EL (cell line): Measurements from ENCODE around the gene DOCK4.

ENCODE experiments used
- DNase-seq: peaks from one replicate; pipeline ENCODE4 v3.0.0-alpha.2; 2016

DOCK4 gene

DNA sequence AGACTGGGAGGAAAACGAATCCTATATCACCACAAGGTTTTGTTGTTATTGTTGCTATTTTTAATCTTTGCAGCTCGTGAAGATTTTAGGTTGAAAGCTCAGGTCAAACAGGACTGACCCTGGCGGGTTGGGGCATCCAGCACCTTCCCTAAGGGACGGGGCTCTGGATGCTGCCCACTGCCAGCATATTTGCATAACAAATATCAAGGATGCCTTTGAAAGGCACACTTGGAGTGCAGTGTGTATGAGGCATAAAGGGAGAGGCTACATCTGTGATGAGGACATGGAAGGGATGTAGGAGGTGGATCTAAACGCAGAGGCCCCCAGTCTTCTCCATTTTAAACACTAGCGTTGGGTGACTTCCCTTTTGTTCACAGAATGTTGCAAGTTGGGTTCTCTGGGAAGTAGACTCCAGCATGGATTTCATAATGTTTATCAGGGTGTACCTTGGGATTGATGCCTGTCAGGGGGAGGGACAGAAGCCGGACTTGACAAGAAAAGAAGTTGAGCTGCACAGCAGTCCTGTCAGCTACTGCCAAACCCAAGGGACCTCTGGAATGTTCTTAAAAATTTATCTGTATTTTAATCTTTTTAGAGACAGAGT is 462.9 kb downstream of the DOCK4 start:
- DNase-seq, result no peak

DNA sequence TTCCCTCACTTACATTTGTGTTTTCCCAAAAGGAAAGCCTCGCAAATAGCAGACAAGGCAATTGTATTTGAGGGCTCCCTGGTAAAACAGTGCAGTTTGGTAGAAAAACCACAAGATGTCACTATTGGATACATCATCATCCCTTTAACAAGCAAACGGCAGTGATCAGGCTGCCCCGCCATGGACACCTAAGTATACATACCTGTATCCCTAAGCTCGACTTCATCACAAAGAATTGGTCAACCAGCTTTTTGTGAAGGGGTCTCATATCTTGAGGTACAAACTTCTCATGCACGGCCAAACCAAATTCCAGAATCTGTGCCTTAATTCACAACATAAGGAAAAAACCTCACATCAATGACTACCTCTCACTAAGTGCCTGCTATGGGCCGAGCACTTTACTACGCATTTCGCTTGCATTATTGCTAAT is 464.4 kb downstream of the DOCK4 start:
- peak; percentile 64 for DNase-seq

DNA sequence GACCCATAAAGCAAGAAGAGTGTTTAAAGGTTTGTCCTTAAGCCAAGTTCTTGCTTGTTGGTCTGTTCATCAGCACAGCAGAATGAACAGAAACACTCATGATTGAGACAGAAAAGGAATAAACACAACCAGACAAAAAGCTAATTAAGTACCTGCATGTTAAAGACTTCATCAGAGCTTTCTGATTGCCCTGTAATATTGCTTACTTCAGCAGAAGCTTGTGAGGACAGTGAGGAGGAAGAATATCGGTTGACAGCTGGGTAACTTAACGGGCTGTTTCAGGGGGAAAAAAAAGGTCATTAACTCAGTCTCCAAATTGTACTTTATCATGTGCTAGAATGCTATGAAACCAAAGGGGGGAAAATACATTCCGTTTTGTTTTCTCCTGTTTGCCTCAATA is 465.3 kb downstream of the DOCK4 start:
- no peak for DNase-seq

DNA sequence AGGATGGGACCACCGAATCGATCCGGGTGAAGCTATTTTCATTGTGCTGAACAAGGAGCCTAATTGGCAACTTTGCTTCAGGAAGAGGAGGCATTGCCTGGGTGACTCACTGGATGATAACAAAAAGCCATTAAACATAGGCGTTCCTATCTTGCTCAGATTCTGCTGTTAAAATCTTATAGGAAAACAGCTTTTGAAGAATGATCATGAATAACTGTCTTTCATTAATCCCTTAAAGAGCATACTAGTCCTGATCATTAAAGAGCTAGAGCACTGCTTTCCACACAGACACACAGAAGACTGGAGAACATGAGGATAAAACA is 469.7 kb downstream of the DOCK4 start:
- DNase-seq, result peak; percentile 27

DNA sequence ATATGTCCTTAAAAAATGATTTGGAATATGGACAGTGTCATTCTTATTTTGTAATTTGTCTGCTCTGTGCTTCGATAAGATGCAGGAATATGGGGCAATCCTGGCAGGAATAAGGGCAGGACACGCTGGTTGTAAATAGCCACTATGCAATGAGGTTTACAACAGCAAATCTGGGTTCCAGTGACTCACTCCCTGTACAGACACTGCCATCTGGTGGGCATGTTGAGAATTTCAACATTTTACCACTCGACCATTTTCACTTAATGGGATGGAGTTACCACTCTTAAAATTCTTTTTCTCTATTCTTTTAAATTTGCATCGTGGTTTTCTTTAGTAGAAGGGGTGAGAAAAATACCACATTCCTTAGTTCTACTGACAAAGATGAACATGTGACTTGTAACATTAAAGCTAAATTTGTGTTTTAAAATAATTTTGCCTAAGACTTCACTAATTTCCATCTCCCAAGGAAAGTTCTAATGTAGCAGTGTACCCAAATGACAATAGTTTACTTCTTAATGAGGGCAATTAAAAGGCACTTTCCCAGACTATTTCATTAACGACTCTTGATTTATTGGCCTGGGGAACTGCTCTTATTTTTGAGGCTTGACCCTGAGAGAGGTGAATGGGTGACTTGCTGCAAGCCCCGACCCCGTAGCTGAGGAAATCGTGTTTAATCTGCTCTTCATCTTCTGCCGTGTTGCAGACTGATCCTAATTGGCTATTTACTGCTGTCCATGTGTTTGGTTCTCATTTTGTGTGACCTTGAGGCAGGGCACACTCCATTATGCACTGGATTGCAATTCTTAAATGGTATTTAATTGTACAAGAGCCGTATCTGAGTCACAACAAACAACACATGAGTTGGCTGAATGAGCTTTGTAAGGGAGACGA is 470.3 kb downstream of the DOCK4 start:
- DNase-seq, result peak; percentile 68

DNA sequence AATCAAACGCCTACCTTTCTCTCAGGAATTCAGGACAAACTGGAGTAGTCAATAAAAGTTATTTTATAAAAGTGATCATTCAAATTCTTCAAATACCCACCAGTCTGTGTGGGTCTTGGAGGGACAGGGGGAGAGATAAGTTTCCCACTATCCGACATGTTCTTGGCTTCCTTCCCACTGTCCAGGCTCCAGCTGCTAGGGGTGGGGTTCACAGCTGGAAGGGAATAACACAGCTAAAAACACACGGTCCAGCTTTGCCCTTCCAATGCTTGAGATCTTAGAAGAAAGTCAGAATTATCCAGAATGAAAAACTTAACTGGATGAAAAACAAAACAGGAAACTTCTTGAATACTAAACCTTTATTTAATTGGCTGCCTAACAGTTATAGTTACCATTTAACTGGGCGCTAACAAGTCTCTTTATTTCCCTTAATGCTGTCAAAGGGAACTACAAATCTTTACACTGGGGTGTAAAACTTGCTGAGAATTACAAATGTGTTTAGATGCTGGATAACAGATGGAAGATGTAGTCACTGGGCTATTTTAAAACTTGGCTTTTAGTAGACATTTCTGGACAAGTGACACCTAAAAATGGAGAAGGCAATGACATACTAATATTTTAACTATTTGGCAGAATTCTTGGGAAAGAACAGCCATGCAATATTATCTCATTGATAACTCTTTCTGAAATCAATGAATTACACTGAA is 471.1 kb downstream of the DOCK4 start:
- DNase-seq, result no peak

DNA sequence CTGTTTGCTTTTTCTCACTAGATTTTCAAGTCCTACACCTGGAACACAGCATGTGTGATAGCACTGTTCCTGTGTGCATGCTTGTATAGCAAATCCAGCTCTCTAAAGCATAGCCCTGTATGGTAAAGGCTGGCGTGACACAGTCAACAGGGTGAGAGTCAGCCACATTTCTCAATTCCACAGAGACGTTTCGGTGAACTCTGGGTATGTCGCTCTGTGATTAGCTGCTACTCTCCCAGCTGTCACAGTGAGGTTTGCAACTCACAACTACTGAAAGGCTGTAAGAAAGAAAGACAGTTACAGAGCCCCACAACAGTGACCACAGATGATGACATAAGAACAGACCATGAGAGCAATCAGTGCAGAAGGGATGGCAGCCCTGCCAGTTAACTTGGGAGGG is 473.3 kb downstream of the DOCK4 start:
- no peak for DNase-seq

DNA sequence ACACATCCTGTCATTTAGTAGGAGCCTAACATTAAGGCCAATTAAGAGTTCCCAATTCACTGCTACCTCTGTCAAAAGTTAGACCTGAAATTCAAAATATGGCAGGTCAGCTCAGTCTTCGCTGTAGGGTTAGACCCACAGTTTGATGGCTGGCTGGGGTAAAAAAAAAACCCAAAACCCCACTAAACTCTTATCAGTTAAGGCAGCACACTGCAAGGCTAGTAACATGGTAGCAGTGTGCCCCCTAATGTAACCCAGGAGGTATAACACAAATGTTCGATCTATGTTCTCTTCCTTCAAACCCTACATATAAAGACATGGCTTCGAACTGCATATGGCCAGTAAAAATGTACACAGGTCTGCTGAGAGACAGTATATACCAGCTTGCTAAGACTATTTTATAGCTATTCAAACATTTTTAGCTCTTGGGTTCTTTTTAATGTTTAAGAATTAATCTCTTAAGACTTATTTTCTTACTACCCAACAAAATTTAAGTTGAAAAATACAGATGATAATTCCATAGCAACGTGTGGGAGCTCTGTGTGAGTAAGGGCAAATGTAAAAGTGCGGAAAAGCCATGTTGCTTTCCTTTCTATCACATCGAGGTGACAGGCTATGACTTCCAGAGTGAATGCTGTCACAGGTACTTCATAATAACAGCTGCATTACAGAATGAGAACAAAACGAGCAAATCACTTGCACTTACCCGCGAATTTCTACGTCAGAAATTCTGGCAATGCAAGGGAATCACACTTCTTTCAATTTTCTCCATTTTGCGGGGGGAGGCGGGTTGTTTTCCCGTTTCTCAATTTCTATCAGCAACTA is 475.5 kb downstream of the DOCK4 start:
- DNase-seq, result peak; percentile 63

DNA sequence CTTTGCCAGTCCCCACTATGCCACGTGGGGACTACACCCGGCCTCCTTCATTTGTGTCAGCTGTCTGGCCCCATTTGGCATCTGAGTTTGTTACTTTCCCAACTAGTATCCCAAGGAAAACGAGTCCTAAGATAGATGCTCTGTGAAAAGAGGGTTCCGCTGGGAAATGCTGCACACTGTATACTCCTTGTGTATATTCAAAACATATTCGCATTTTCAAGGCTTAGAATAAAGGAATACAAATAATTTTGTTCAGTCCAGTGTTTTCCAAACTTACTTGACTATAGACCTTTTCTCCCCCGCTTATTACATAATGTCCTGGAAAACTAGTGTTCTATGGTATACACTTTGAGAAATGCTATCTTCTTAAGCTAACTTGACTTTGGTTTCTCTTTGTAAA is 476.1 kb downstream of the DOCK4 start:
- no peak for DNase-seq

DNA sequence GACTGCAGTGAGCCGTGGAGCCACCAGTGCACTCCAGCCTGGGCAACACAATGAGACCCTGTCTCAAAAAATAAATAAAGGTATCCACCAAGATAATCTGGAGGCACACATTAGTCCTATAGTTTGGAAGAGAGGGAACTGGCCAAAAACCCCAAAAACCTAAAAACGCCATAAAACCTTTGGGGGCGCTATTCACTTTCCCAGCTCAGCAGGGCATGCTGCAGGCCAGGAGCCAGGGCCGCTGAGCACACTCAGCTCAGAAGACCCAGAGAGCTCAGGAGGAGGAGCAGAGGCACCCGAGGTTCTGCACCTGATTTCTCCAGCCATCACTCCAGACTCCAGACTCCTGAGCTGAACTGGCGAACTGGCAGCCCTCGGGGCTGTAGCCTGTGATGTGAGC is 476.7 kb downstream of the DOCK4 start:
- no peak for DNase-seq

DNA sequence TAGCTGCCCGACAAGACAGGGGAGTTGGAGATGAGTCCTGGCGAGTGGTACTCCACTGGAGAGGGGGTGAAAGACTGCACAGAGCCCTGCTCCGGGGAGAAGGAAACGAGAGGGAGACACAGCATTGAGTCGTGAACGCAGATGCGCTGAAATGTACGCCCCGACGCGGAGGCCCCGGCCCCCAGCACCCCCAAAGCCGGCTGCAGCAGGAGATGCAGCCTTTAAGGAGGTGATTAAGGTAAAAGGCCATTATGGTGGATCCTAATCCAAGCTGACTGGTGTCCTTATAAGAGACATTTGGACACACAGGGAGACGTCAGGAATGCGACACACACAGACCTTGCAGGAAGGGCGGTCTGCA is 477.6 kb downstream of the DOCK4 start:
- DNase-seq, result no peak

DNA sequence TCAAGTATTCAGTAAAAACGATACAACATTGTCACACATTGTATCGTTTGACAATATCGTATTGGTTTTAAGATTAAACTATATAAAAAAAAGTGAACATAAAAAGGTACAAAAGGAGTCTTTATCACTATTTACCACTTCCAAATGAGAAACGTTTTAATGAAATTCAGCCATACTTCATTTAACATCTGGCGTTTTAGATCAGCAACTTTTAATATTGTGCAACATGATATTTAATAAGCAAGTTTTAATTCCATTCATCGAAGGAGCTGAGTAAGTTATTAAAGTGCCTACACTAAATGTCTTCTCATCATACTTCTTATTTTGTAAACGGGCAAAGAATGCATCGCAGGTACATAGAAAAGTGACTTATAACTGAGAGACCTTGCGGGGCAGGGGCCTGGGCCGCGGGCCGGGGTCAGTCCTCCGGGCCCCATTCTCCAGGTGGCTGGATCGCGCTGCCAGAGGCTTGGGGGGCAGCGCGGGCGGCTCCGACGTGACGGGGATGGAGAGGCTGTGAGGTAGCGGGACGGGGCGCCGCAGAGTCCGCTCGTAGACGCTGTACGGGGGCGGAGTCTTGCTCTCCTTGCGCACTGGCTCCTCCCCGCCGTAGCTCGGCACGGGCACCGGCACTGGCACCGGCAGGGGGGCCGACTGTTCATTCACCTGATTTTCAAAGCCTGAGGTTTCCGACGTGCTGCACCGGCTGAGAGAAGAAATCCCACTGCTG is 478.1 kb downstream of the DOCK4 start:
- DNase-seq, result no peak

DNA sequence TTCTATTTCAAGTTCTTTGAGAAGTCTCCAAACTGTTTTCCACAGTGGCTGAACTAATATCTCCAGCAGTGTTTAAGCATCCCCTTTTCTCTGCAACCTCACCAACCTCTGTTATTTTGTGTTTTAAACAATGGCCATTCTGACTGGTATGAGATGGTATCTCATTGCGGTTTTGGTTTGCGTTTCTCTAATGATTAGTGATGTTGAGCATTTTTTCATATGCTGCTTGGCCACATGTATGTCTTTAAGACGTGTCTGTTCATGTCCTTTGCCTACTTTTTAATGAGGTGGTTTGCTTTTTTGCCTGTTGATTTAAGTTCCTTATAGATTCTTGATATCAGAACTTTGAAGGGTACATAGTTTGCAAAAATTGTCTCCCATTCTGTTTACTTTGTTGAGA is 487.3 kb downstream of the DOCK4 start:
- DNase-seq, result peak; percentile 12

DNA sequence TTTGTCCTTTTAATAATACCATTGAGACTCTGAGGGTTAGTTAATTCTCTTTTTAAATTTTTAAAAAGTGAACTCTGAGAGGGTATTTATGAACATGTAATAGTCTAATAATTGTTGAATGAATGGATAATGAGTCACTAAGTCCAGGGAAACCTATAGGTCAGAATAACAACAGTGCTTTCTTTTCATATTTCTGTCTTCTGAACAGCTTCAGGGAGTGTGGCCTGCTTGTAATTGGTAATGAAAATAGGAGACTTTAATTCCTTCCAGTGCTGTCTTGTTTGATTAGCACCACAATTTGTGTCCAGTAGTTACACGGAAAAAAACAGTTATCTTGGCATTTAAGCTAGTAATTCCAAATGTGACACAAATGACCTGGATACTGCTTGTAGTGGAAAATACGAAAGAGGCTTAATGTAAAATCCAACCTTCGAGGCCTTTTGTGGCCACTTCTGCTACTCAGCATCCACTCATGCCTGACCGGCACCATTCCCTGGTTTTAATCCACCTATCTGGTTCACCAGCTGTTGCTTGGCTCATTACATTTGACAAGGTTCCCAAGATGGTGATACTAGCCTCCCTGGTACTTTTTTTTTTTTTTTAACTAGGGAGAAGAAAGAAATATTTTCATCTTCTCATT is 494.7 kb downstream of the DOCK4 start:
- DNase-seq, result peak; percentile 25

DNA sequence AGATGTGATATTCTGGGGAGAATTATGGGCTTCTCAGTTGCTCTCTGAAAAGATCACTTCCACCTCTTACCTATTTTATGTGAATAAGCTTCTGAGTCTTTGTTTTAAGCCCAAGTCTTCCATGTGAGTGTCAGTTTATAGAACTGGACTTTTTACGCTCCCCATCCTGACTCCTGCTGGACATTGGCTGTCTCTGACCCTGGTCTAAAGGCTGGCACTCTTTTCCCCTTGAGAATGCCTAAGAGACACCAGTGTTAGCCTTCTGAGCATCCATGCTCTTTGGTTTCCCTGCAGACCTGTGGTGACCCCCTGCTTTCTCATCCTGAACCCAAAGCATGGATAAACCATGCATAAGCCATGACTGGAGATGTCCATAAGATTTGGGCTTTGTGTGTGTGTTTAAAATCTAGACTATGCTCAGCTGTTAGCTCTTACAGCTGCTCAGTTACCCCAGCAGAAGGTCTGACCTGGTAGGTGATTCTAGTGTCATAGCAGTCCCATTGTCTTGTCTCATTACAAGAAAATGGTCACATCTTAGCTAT is 495.3 kb downstream of the DOCK4 start:
- no peak for DNase-seq

DNA sequence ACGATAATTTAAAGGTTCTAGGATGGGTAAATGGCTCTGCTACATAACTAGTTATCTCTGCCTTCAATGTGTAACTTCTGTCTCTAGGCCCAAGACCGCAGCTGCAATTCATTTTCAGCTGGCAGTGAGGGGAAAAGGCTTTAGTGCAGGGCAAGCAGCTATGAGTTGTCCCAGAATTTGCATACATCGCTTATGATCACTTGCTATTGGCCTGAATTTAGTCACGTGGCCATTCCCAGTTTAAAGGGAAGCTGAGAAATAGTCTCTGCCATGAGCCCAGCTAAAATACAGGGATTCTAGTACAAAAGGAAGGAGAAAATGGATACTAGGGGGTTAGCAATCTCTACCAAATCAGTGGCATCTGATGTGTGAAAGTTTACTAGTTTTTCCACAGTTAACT is 498.1 kb downstream of the DOCK4 start:
- peak; percentile 7 for DNase-seq

DNA sequence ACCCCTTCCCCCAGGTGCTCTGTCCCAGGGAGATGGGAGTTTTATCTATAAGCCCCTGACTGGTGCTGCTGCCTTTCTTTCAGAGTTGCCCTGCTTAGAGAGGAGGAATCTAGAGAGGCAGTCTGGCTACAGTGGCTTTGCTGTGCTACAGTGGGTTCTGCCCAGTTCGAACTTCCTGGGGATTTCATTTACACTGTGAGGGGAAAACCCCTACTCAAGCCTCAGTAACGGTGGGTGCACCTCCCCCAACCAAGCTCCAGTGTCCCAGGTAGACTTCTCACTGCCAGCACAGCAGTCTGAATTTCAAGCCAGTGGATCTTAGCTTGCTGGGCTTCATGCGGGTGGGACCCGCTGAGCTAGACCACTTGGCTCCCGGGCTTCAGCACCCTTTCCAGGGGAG is 500.4 kb downstream of the DOCK4 start:
- no peak for DNase-seq

DNA sequence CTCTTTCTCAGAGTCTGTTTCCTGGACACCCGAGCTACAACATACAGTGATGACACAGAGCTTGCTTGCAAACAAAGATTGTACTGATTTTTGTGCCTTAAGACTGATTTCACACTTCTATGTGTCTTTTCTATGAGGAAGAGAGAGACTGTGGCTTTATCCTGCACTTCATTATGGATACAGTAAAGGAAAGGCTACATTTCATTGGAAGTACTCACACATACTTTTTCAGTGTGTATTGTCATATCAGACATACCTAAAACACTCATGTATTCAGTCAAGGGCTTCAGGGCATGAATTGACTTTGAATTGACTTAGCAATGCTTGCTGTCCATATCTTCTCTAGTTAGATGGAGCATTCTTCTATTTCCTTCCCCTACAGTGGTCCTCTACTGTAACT is 508.4 kb downstream of the DOCK4 start:
- DNase-seq, result peak; percentile 60

DNA sequence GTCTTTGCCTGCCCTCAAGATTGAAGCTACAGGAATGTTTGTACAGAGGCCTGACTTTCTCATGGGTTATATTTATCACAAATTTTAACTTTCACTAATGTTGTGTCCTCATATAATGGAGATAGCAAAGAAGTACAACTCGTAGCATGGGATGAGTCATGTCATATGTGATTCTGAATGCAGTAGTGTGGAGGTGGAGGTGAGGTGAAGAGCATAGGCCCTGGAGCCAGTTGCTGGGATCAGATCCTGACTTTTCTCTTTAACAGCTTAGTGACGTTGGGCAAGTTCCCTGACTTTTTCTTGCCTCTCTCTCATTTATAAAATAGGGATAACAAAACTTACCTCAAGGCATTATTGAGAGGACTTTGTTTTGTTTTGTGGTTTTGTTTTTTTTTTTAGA is 511.8 kb downstream of the DOCK4 start:
- DNase-seq, result no peak

DNA sequence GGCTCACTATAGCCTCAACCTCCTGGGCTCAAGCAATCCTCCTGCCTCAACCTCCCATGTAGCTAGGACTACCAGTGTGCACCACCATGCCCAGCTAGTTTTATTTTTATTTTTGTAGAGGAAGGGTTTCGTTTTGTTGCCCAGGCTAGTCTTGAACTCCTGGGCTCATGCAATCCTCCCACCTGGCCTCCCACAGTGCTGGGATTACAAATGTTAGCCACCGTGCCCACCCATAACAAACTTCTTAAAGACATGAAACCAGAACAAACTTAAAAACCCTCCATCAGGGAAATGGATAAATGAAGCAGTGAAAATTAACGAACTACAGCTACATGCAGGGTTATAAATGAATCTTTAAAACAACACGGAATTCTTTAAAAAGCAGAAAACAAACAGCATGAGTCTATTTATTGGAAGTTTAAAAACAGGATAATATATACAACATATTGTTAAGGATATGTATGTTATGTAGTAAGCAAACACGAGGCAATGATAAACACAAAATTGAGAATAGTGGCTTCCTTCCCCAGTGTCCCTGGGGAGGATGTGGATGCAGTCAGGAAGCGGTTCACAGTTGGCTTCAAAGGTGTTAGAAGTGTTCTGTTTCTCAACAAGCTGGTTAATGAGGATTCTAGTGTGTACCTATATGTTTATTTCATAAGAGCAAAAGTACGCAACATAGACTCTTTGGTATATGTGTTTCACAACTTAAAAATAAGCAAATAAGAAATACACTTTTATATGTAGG is 515.7 kb downstream of the DOCK4 start:
- DNase-seq, result no peak

DNA sequence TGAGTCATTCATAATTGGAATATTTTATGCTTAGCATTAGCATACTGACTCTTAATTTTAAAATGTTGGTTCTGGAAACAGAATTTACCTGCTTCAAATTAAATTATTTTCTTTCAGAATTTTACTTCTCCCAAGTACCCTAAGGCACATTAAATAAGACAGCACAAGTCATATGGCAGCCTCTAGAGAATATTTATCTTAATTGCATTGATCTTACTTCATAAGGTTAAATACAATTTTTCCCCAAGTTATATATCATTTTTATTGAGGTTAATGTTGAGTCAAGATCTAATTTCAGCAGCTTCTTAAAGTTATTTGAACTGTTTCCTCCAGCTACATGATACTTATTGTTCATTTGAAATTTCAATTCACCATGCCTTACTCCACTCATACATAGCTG is 520.9 kb downstream of the DOCK4 start:
- no peak for DNase-seq
